Epithelial cell of proximal tubule (primary cell): ENCODE measurements around the gene MCTP2. TPM values are rescaled to one million over a fixed set of nuclear protein-coding genes. Genes with fewer than 3 reads are reported as not detected.

Source experiments
- DNase-seq: peaks from one replicate; pipeline ENCODE4 v3.0.0-alpha.2; 2011; ENCODE audit warnings: low read depth
- H3K4me3 ChIP-seq: 2 replicates; pipeline ENCODE4 v1.5.1; 2011; ENCODE audit warnings: low read depth, mild to moderate bottlenecking, low read length
- CTCF ChIP-seq: conservative IDR thresholded peaks from 2 replicates; pipeline ENCODE4 v1.5.1; 2012; ENCODE audit warnings: low read depth, mild to moderate bottlenecking, low read length
- total RNA-seq: library from RNA; depleted of rRNA; stranded (reverse); fragments of >200 nt; gene quantifications from 2 replicates; pipeline ENCODE4 v1.2.3, GENCODE V29; 2015

MCTP2 gene
- total RNA-seq, 1 donor from 2014 or later: 7.5 TPM

- no peak for DNase-seq
- no peak for TF ChIP-seq CTCF
These were observed 63.9 kb downstream of the MCTP2 start for GRCh38 chr15:94295275-94295674.

GRCh38 chr15:94296717-94297116 is 65.4 kb downstream of the MCTP2 start:
- no peak for DNase-seq
- no peak for TF ChIP-seq CTCF
- H3K4me3 ChIP-seq: no peak overlapping the region

More at GRCh38 chr15:94295275-94295674, 63.9 kb downstream of the MCTP2 start:
- no peak overlapping the region for H3K4me3 ChIP-seq

- DNase-seq: no peak
- no peak overlapping the region for H3K4me3 ChIP-seq
- no peak for TF ChIP-seq CTCF
These were observed 66.2 kb downstream of the MCTP2 start for GRCh38 chr15:94297558-94297957.

GRCh38 chr15:94298364-94298763 is 67.0 kb downstream of the MCTP2 start:
- DNase-seq: no peak
- no peak overlapping the region for H3K4me3 ChIP-seq
- TF ChIP-seq CTCF: no peak

GRCh38 chr15:94300612-94301011 is 69.3 kb downstream of the MCTP2 start:
- H3K4me3 ChIP-seq: no peak overlapping the region
- DNase-seq: no peak
- no peak for TF ChIP-seq CTCF

GRCh38 chr15:94305133-94305532 is 73.8 kb downstream of the MCTP2 start:
- no peak for TF ChIP-seq CTCF
- H3K4me3 ChIP-seq: no peak overlapping the region
- DNase-seq: no peak
